Measurements from ENCODE around the gene INTS6.

The INTS6 gene, protein sequence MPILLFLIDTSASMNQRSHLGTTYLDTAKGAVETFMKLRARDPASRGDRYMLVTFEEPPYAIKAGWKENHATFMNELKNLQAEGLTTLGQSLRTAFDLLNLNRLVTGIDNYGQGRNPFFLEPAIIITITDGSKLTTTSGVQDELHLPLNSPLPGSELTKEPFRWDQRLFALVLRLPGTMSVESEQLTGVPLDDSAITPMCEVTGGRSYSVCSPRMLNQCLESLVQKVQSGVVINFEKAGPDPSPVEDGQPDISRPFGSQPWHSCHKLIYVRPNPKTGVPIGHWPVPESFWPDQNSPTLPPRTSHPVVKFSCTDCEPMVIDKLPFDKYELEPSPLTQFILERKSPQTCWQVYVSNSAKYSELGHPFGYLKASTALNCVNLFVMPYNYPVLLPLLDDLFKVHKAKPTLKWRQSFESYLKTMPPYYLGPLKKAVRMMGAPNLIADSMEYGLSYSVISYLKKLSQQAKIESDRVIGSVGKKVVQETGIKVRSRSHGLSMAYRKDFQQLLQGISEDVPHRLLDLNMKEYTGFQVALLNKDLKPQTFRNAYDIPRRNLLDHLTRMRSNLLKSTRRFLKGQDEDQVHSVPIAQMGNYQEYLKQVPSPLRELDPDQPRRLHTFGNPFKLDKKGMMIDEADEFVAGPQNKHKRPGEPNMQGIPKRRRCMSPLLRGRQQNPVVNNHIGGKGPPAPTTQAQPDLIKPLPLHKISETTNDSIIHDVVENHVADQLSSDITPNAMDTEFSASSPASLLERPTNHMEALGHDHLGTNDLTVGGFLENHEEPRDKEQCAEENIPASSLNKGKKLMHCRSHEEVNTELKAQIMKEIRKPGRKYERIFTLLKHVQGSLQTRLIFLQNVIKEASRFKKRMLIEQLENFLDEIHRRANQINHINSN

DNA sequence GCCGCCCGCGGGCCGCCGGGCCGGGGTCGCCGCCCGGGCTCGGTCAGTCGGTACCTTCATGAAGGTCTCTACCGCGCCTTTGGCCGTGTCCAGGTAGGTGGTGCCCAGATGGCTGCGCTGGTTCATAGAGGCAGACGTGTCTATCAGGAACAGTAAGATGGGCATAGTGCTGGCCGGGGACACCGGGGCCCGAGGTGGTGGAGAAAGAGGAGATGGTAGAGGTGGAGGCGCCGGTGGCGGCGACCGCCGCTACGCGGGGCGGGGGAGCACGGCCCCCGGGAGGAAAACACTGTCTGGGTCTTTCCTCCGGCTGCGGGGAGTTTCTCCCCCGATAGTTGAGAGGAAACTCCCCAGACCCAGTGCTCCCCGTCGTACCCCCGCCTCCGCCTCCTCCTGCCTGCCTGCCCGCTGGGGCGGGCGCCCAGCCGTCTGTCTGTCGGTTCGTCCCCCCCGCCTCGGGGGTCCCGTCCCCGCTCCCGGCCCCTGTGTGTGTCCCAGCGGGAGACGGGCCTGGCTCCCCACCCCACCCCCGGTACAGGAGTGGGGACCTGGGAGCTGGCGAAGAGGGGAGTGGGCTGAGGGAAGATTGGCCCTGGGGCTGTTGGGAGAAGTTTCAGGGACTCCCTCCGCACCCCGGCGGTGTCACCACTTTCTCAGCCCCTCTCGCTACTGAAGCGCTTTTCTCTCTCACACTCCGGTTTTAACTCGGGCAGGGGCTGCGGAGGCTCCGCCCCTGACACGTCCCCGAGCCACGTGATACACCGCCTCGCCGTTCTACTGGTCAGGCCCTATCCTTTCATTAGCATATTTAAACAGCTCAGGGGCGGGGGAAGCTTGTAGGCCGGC, at the start of gene INTS6:
Gene INTS6, minus strand, starts transcription at position 676 of the 846 bp plus-strand sequence. Its CDS starts 511 bp downstream, at position 165.
- peak; percentile 100 for DNase-seq (ENCODE audit: low read depth, low spot score)

- no peak for DNase-seq (ENCODE audit: low read depth, low spot score)
These were observed 49.4 kb upstream of the INTS6 start for GRCh38 chr13:51502153-51502651.

- peak; percentile 80 for DNase-seq (ENCODE audit: low read depth, low spot score)
These were observed 48.8 kb upstream of the INTS6 start for GRCh38 chr13:51501592-51502152.

- DNase-seq (ENCODE audit: low read depth, low spot score) = no peak
These were observed 48.3 kb upstream of the INTS6 start for GRCh38 chr13:51501096-51501495.

GRCh38 chr13:51500687-51501086, 47.9 kb upstream of the INTS6 start:
- DNase-seq (ENCODE audit: low read depth, low spot score) = no peak

- DNase-seq (ENCODE audit: low read depth, low spot score) = no peak
These were observed 47.0 kb upstream of the INTS6 start for GRCh38 chr13:51499841-51500240.

- DNase-seq (ENCODE audit: low read depth, low spot score) = no peak
These were observed 42.5 kb upstream of the INTS6 start for GRCh38 chr13:51495316-51495715.

DNA sequence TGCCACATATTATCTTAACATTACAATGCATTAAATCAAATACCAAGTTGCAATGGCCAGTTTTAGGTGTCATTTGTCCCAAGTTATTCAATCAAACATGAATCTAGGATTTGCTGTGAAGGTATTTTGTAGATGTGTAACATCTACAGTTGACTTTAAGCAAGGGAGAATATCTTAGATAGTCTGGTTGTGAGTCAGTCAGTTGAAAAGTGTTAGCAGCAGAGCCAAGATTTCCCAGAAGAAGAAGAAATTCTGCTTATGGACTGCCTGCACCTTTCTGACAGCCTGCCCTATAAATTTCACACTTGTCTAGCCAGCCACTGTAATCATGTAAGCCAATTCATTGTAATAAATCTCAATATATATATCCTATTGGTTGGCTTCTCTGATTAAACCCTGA, 41.3 kb upstream of the INTS6 start:
- DNase-seq (ENCODE audit: low read depth, low spot score) = peak; percentile 53

DNA sequence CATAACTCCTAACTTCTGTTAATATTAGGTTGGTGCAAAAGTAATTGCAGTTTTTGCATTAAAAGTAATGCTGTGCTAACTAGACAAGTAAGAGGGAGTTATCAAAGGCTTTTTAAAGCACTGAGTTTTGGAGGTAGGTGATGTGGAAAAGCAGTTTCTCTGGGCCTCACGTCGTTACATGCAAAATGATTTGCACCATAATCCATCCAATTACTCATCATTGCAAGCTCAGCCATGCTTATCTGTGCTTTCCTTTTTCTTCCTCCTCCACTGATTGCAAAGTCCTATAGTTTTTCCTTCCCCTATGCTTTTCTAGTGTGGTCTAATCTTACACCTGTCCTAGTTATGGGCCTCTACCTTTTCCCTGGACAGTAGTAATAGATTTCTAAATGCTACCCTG, 35.4 kb upstream of the INTS6 start:
- DNase-seq (ENCODE audit: low read depth, low spot score) = no peak

- DNase-seq (ENCODE audit: low read depth, low spot score) = no peak
These were observed 28.8 kb upstream of the INTS6 start for GRCh38 chr13:51481656-51482055.

DNA sequence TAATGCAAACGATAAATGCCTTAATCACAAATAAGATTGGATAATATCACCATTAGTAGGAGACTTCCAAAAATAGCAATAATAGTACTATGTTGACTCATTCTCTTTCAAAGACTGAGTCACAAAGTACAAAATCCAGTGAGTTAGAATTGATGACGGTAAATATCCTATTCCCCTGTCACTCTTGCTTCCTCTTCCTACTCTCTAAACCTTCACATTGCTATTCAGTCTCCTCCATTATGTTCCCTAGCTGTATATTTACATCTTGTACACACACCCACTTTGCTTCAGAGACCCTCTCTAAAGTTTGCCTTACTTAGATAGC, 26.3 kb upstream of the INTS6 start:
- DNase-seq (ENCODE audit: low read depth, low spot score) = peak; percentile 39

- no peak for DNase-seq (ENCODE audit: low read depth, low spot score)
These were observed 25.8 kb upstream of the INTS6 start for GRCh38 chr13:51478418-51479198.

DNA sequence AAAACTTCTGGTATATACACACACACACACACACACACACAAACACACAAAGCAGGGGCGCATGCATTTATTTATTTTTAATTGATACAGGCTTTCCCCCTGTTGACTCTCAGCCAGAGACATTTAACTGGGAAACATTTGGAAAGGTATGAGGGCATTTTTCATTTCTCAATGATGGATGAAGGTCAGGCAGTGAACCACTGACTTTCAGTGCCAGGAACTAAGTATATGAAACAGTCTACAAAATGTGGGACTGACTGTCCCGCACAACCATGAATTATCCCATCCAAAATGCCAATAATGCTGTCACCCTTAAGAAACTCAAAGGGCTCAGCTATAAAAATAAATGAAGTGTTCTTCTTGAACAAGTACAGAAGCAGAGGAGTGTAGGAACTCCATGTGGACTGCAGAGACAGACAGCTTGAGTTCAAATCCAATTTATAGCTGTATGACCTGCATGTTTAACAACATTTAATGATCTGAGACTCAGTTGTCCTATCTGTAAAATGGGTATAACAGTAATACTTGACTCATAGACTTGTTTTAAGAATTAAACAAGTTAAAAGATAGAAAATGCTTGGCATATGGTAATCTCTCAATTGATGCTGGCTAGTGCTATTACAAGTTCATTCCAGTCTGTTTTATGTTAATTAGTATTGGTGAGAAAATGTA, 25.0 kb upstream of the INTS6 start:
- DNase-seq (ENCODE audit: low read depth, low spot score) = no peak

DNA sequence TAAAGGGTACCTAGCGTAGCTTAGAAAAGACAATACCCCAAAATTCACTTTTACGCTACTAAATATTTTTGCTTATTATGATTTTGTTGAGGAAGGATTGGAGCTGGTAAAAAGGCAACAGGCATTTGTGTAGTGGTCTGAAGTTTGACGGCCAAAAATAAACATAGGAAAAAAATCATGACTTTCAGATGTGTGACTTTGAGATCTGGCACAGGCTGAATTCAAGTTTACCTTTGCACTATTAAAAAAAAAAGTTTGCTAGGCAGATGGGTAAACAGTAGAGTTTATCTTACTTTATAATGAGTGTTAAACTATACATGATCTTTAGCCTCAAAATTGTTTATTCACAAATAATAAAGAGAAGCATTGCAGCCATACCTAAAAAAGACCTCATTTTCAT, 24.3 kb upstream of the INTS6 start:
- DNase-seq (ENCODE audit: low read depth, low spot score) = no peak

DNA sequence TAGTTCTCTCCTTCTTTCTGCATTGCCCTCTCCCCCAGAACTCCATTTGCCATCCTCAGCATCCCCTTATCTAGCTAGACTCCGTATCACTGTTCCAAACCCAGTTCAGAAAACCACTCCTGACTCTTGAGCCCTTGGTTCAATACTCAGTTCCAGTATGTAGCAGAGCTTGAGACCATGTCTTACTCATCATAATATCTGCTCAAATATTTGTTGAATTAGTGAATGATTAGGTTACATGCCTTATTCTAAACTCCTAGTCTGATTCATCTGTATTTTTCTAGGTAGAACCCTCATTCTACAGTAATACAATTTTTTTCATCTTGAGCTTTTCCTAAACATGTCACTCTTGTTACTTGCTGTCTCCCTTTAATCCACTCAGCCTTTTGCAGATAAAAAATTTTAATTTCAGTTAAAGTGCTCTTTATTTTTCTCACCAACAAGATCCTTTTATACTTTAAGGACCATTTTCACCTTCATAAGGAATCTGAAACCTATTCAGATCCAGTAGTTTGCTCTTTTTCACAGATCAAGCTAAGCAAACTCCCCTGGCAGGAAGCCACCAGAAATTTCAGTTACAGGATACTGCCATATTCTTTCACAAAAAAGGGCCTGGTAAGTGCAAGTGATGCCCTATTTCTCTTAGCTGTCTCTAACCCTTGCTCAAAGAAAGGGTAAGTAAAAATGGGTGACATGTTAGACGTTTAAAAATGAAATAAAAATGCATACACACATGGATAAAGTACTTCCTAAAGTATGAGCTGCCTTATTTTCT, 23.1 kb upstream of the INTS6 start:
- no peak for DNase-seq (ENCODE audit: low read depth, low spot score)

GRCh38 chr13:51469790-51470189, 17.0 kb upstream of the INTS6 start:
- no peak for DNase-seq (ENCODE audit: low read depth, low spot score)

DNA sequence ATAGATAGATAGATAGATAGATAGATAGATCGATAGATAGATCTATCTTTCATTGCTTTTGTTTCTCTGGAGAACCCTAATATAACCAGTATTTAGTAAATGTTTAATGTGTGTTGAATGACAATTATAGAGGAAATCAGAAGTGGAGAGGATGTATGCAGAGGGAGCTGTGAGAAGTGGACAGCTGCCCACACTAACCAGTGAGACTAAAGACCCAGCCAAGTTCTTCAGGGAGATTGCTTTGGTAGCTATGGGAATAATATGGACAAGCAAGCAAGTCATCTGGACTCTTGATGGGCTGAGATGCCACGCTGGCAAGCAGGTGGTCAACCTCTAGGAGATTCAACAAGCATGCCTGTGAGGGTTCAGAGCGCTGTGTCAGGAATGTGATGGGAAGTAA, 14.9 kb upstream of the INTS6 start:
- DNase-seq (ENCODE audit: low read depth, low spot score) = no peak

- no peak for DNase-seq (ENCODE audit: low read depth, low spot score)
These were observed 12.3 kb upstream of the INTS6 start for GRCh38 chr13:51465124-51465523.

GRCh38 chr13:51457086-51457815, 4.4 kb upstream of the INTS6 start:
- no peak for DNase-seq (ENCODE audit: low read depth, low spot score)
